Renal pelvis (tissue), 12 donors: Measurements from ENCODE around the gene OCA2. TPM values are rescaled to one million over a fixed set of nuclear protein-coding genes. Genes with fewer than 3 reads are reported as not detected.
"Not testable (repeated sequence)": the region's sequence is repeated elsewhere in the genome, so short reads cannot be mapped to it uniquely, and the experiment has no call there.

Experiments
- DNase-seq: peaks from one replicate; pipeline ENCODE4 v3.0.0-alpha.2; 2013
- long read RNA-seq, 16 experiments: transcript quantifications; one replicate each; lab custom pipeline, GENCODE V29; 2026
- polyA plus RNA-seq, 3 donors: library from polyadenylated mRNA; unstranded; fragments of 120-200 nt; gene quantifications; one replicate each; pipeline ENCODE4 v1.2.1, GENCODE V29; 2013; ENCODE audit not compliant: insufficient read length in 3 of 3

The OCA2 gene
- polyA plus RNA-seq = 1 to 10 TPM; 8.2 to 9.9 (median 9.0) TPM
- long read RNA-seq, donor 1, partial matches to known transcripts = 0 of 1 reads
- long read RNA-seq, donor 1, other reads (novel, unspliced or antisense) = 0 of 1 reads
- long read RNA-seq, donor 2 = 0 reads
- long read RNA-seq, donor 3, partial matches to known transcripts = 0 of 1 reads
- long read RNA-seq, donor 3, other reads (novel, unspliced or antisense) = 0 of 1 reads
- long read RNA-seq, donor 4 = 0 reads
- long read RNA-seq, donor 5, partial matches to known transcripts = 0 of 1 reads
- long read RNA-seq, donor 5, other reads (novel, unspliced or antisense) = 0 of 1 reads
- long read RNA-seq, donor 6 = 0 reads
- long read RNA-seq, donor 7, partial matches to known transcripts = 0 of 2 reads
- long read RNA-seq, donor 7, other reads (novel, unspliced or antisense) = 0 of 2 reads
- long read RNA-seq, donor 8 = 0 reads
- long read RNA-seq, donor 9, partial matches to known transcripts = 0 of 1 reads
- long read RNA-seq, donor 9, other reads (novel, unspliced or antisense) = 0 of 1 reads
- long read RNA-seq, donor 10 = 0 reads
- long read RNA-seq, donor 11, partial matches to known transcripts = 0 of 1 reads
- long read RNA-seq, donor 11, other reads (novel, unspliced or antisense) = 0 of 1 reads
- long read RNA-seq, donor 12, partial matches to known transcripts = 0 of 3 reads
- long read RNA-seq, donor 12, other reads (novel, unspliced or antisense) = 0 of 3 reads
- long read RNA-seq, donor 13 = 0 reads
- long read RNA-seq, donor 14 = 0 reads
- long read RNA-seq, donor 15 = 0 reads
- long read RNA-seq, donor 16, partial matches to known transcripts = 0 of 1 reads
- long read RNA-seq, donor 16, other reads (novel, unspliced or antisense) = 0 of 1 reads

DNA sequence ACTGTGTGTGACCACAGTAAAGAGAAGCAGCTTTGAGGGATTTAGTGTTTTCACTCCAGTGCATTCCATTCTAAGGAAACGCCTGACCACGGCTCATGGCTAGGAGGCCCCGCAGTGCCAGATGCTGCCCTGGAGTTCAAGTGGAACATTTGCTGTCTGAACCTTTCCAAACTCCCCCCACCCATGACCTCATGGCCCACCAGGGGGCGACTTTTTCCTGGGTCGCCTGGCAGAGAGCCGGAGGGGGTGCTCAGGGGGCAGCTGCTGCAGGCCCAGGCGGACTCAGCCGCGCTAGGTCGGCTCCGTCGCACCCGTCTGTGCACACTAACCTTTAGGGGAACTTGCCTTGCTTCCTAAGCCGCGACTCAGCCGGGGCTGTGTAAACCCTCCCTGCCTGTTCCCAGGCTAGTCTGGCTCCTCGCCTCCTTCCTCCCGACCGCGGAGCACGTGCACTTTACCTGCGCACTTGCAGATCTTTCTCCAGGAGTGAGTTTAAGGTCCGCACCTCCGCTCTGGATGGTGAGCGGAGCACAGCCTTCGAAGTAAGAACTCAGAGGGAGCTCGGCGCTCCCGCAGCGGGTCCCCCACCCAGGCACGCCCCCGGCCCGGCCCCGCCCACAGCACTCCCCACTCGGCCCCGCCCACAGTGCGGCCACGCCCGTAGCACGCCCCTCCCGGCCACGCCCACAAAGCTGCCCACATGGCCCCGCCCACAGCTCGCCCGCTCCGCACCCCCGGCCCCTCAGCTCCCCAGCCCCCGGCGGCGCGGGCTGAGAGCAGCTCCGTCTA, at the start of gene OCA2:
Gene OCA2 (minus strand): TSS at position 550 of the 789 bp plus-strand sequence. CDS start 17,441 bp downstream, outside the sequence.
- peak; percentile 68 for DNase-seq

DNA sequence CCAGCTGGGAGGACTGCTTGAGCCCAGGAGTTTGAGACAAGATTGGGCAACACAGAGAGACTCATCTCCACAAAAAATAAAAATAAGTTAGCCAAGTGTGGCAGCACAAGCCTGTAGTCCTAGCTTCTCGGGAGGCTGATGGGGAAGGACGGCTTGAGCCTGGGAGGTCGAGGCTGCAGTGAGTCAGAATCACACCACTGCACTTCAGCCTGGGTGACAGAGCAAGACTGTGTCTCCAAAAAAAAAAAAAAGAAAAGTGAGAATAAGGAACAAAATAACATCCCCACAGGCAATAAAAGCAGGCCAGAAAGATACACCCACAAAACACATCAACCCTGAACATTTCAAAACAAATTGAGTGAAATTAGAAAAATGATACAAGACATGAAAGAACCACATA, 48.7 kb upstream of the OCA2 start:
- no peak for DNase-seq

DNA sequence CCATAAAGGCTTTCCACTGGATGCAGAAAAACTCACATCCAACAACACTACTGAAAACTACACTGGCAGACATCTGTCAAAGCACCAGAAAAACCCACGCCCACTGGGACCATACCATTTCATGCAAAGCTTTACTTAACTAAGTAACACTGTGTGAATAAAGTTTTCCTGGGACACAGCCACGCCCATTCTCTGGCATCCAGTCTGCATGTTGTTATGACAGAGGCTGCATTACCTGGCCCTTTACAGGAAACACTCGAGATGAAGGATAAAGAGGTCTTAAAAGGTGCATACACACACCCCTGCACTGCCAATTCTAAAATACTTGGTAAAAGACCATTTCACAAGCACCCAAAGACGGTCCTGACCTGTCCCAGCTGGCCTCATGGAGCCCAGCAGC, 46.3 kb upstream of the OCA2 start:
- DNase-seq = not testable (repeated sequence)

DNA sequence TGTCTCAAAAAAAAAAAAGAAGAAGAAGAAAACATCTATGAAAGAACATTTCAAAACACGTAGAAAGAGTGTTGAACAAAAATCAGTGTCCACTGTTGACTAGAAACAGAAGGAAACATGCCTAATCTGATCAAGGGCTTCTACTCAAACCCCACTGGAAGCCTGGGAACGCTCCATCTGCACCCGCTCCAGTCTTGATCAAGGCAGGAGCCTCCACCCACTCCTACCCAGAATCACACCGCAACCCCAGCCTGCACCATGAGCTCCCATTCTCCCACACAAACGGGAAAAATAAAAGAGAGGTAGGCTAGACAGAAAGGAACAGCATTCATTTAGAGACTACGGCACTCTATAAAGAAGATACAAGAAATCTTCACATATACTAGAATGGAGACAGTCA, 40.9 kb upstream of the OCA2 start:
- no peak for DNase-seq

DNA sequence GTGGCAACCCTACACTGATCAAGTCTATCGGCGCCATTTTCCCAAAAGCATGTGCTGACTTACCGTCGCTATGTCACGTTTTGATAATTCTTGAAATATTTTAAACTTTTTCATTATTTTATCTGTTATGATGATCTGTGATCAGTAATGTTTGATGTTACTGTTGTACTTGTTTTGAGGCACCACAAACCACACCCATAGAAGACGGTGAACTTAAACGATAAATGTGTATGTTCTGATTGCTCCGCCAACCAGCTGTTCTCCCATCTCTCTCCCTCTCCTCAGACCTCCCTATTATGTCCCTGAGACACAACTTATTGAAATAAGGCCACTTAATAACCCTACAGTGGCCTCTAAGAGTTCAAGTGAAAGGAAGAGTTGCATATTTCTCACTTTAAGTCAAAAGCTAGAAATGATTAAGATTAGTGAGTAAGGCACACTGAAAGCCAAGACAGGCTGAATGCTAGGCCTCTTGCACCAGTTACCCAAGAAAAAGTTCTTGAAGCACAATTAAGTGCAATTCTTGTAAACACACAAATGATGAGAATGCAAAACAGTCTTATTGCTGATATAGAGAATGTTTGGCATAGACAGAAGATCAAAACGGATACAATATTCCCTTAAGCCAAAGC, 38.4 kb upstream of the OCA2 start:
- DNase-seq = not testable (repeated sequence)

DNA sequence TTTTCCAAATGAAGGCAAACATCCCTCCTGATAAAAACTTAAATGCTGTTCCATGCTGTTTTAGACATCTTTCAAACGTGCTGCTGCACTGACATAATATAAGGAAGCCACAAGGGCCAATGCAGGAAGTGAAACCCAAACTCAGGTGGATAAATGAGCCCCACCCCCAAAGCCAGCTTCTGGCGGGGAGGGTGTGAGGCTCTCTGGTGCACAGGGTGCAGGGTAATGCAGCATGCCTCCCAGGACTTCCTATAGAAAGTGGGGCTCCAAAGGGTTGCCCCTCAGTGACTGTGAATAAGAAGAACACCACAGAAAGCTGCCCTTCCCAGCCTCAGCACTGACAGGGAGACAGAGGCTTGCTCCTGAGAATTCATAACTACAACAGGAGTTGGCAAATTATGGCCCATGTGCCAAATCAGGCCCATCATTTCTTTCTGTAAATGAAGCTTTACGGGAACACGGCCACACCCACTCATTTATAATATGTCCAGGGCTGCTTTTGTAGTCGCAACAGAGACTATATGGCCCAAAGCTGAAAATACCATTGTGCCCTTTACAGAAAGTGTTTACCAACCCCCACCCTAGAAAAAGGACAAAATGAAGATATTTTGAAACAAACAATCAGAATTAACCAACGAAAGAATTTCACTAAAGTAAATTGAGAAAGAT, 37.3 kb upstream of the OCA2 start:
- not testable (repeated sequence) for DNase-seq

DNA sequence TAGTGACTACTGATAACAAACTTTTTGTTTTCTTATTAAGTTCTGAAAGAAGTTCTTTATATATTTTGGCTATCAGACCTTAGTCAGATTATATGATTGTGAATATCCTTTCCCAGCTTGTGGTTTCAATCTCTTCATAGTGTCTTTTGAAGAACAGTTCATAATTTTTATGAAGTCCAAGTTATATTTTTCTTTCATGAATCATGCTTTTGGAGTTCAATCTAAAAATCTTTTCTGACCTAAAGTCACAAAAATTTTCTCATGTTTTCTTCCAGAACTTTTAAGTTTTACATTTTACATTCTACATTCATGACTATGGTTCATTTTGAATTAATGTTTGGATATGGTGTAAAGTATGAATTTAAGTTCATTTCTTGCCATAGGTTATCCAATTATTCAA, 34.2 kb upstream of the OCA2 start:
- DNase-seq = no peak

DNA sequence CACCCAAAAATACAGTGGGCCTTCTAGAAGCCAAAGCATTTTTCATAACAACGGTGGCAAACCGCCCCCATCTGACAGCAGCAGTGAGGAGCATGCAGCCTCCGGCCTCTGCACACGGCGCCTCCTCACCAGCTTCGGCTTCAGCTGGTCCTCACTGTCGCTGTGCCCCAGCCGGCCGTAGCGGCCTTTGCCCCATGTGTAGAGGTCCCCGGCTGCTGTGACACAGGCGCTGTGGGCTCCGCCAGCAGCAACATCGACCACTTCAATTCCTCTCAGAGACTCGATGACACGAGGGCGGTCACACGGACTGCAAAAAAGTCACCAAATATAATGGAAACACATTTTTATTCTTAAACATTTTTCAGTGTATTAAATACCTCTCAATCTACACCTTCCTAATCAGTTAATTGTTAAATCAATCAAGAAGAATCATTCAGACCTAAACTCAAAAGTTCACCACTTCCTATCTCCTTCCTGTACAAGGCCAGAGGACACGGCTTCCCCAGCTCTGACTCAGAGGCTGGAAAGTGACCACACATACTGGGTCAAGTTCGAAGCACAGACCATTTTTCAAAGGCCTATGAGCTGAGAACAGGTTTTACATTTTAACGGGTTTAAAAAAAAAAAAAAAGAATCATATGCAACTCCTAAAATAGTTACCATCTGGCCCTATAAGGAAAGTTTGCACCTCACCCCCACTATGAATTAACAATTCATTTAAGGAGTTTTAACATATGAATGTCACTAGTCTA, 33.6 kb upstream of the OCA2 start:
- no peak for DNase-seq

DNA sequence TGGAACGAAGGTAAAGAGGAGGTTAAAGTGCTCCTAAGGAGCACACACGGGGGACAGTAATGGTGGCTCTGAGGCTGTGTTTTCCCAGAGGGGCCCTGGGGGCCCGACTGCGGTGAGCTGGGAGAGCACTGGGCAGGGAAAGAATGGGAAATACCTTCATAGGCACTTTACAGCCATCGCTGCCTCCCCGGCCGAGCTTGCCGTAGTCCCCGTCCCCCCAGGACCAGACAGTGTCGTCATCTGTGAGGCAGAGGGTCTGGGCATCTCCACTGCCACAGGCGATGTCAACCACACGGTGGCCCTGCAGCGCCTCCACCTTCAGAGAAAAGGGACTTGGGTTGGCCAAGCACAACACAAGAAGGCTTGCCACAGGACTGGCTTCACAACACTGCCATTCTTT, 32.8 kb upstream of the OCA2 start:
- no peak for DNase-seq

DNA sequence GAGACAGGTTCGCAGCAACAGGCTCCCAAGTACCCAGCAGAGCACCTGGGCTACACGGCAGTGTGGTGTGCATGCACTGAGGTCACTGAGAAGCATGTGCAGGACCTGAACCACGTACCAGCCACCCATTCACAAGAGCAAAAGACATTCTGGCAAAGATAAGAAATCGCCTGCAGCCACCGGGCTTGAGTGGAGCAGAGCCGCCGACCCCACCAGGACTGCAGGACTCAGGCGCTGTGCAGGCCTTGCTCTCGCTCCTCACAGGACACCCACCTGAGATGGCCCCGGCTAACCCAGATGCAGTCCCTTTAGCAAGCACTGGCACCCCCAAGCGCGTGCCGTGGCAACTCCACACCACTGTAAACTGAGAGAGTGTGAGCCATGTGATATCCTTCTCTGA, 32.3 kb upstream of the OCA2 start:
- DNase-seq = no peak

DNA sequence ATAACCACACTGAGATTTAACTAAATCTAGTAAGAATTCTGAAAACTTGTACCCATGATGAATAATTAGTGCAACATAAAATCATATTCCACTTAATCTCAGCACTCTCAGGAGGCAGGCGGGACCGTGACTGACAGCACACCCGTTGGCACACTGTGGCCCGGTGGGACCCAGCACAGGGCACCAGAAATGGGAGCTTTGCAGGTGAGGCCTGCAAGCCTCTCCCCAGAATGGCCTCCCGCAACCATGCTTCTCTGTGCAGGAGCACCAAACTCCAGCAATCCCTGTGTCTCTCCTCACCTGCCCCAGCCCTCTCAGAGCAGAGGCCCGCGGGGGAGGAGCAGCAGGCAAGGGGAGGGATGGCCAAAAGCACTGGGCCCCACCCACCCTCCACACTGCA, 31.5 kb upstream of the OCA2 start:
- DNase-seq = no peak

DNA sequence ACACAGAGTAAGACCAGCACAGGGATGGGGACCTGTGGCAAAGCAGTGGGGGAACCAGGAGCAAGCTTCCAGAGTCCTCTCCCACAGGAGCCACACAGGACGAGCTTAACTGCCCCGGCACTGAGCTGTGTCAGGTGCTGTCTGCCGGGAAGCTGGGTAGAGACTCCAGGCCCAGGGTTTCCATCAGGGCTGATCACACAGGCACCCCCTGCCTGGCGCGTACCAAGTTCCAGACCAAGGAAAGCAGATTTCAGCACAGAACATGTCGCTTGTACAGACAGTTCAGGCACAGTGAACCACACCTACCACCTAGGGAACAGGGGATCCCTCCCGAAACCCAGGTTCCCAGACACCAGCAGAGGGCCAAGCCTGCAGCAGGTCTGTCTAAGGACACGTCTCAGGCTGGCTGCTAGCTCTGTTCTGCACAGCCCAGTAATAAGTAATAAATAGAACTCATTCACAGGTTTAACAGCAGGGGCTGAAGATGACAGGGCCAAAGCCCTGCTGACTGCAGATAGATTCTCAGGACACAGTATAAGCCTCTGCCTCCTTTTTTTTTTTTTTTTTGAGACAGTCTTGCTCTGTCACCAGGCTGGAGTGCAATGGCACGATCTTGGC, 30.2 kb upstream of the OCA2 start:
- DNase-seq = no peak

DNA sequence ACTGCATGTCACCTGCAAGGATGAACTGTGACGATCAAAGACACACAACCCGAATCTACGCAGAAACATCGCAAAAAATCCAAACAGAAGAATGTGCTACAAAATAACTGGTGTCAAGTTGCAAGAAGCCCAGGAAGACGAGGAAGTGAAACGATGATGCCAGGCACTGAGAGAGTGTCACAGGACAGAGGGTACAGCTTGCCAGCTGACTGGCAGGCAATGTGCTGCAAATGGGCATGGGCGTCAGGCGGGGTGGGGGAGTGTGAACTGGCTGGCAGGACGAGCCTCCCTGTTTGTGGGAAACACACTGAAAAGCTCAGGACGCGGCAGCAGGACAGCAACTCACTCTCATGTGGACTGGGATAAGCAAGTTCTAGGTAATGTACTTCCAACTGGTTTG, 28.9 kb upstream of the OCA2 start:
- DNase-seq = peak; percentile 26

DNA sequence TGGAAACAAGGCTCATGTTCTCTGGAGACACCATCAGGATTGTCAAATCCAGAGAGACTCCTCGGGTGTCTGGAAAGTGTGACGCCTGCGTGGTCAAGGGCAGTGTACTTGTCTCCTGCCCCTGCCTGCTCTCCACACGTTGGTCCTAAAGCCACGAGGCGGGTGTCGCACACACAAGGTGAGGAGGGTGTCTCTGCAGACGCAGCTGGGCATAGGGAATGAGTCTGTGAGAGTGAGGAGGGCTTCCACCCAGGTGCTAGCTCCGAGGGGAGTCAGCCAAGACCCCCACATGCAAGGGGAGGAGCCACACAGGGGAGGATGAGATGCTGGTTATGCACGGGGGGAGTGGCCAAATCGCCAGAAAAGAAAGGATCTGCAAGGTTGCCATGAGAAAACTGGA, 27.9 kb upstream of the OCA2 start:
- no peak for DNase-seq

DNA sequence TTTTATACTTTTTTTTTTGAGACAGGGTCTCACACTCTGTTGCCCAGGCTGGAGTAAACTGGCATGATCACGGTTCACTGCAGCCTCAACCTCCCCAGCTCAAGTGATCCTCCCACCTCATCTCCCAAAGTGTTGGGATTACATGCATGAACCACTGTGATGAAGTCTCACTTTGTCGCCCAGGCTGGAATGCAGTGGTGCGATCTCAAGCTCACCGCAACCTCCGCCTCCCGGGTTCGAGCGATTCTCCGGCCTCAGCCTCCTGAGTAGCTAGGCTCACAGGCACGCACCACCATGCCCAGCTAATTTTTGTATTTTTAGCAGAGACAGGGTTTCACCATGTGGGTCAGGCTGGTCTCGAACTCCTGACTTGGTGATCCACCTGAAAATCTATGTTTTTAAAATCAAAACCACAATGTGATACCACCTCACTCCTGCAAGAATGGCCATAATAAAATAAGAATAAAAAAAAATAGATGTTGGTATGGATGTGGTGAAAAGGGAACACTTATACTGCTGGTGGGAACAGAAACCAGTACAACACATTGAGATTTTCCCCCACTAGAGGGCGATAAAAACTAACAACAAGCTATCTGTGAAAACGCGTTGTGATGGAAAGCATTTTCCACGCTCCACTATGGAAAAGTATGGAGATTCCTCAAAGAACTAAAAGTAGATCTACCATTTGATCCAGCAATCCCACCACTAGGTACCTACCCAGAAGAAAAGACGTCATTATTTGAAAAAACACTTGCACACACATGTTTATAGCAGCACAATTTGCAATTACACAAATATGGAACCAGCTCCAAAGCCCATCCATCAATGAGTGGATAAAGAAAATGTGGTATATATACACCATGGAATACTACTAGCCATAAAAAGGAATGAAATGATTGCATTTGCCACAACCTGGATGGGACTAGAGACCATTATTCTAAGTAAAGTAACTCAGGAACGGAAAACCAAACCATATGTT, 26.8 kb upstream of the OCA2 start:
- DNase-seq = peak; percentile 31

DNA sequence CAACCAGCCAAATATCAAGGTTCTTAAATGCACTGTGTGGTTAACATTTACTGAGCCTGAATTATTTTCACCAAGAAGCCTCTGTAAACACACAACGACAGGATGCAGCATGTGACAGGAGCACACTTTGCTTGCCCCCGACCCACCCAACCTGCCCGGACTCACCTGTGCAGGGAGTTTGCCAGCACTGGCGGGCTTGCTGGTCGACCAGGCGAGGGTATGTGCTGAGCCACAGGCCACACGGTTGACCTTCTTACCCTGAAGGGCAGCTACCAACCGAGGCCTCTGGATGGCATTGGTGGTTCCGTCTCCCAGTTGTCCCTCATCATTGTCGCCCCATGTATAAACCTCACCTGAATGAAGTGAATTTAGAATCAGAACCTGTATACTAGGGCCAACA, 25.7 kb upstream of the OCA2 start:
- DNase-seq = no peak

DNA sequence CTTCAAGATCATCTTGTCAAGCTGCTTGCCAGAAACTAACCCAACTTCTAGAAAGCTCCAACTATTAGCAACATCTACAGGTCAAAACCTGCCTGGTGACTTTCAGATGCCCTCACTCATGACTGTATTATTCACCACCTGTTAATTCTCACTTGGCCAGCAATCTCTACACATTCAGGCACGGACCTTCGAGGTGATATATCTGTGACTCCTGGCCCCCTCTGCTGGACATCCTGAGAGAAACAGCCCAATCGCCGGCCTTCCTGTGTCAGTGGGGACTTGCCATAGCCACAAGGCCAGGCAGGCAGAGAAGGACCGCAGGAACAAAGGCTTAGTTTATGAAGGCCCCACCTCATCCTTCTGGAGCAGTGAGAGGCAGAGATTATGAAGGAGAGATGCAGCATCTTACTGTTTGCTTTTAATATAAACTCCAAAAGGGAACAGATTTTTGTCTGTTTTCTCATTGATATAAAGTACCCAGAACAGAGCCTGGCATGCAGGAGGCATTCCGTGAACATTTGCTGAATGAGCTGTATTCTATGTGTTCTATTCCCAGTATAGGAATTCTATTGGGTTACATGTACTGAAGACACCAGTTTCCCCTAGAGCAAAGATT, 24.4 kb upstream of the OCA2 start:
- peak; percentile 77 for DNase-seq
